Right ventricle myocardium inferior (tissue), 1 donor: Measurements from ENCODE around the gene RFNG. TPM values are rescaled to one million over a fixed set of nuclear protein-coding genes. Genes with fewer than 3 reads are reported as not detected.

Source experiments
- ATAC-seq: fragments of 200-7000 bp; cut with Tn5 transposase; one replicate; pipeline ENCODE4 v1.9.1; 2020; ENCODE audit warnings: mild to moderate bottlenecking, moderate library complexity
- DNase-seq: peaks from one replicate; pipeline ENCODE4 v3.0.0; 2021; ENCODE audit errors: missing footprints
- intact Hi-C: fragments of 100-400 bp; cut with DNase I; formaldehyde crosslinking; loops from one replicate; pipeline ENCODE4 v1.11.0; 2022
- total RNA-seq: library from RNA; stranded (reverse); fragmentation: NEBNext Ultra II Directional; extraction: Animal tissue kit (Norgen Biotek cat#: 25700); gene quantifications from one replicate; pipeline ENCODE4 v1.2.1, GENCODE V29; 2021
- donor health status: DM: no; HTN: yes; CAD: no; lungs with severe emphysema.

RFNG gene
- total RNA-seq, 1 donor from 2014 or later = 19.3 TPM

DNA sequence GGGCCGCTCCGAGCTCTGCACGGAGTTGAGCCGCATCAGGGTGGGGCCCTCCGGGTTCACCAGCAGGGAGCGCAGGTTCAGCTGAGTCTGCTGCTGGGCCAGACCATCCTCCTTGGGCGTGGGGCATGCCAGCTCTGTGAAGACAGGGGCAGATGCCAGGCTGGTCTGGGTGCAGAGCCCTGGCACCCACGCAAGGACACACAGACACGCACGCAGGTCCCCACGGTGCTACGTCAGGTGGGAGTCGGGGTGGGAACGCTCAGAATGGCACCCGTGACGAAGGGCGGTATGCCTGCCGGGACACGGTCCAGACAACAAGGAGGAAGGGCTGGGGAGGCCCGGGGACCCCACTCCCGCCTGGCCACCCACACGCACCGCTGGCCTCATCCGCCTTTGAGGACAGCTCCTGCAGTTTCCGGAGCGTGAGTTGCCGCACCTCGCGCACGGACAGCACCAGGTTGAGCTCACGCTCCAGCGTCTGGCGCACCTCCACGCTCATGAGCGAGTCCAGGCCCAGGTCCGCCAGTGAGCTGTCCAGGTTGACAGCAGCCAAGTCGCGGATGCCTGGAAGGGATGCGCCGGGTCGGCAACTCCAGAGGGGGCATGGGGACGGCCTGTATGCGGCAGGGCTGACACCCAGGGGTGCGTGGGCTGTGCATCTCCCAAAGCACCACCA lies 29.3 kb upstream of the RFNG start:
- DNase-seq = no peak
- ATAC-seq = no peak
- intact Hi-C loops = no loop called here

DNA sequence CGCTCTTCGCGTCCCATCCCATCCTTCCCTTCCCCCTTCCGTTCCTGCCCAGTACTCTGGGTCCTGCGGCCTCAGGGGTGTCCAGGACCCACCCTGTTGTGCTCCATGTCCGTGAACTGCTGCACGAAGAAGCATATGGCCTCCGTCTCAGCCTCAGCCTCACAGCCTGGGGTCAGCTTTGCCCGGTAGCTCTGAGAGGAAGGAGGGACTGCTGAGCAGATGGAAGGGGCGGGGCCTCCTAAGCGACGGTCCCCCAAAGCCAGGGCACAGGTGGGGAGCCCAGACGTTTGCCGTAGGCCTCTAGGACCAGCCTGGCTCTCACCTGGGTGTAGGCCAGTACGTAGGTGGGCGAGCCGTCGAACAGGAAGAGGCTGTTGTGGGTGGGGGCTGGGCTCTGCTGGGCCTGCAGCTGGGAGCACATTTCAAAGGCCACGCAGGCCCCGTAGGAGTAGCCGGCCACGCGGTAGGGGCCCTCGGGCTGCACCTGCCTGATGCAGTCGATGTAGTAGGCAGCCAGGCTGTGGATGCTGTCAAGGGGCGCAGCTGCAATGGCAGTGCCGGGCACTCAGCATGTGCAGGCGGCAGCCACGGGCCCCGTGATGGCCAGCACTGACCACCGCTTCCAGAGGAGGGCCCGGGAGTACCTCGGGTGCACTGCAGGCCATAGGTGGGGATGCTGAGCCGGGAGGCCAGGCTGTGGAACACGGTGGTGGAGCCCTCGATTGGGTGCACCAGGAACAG lies 28.6 kb upstream of the RFNG start:
- DNase-seq = no peak
- no peak for ATAC-seq
- intact Hi-C loops = no loop called here

DNA sequence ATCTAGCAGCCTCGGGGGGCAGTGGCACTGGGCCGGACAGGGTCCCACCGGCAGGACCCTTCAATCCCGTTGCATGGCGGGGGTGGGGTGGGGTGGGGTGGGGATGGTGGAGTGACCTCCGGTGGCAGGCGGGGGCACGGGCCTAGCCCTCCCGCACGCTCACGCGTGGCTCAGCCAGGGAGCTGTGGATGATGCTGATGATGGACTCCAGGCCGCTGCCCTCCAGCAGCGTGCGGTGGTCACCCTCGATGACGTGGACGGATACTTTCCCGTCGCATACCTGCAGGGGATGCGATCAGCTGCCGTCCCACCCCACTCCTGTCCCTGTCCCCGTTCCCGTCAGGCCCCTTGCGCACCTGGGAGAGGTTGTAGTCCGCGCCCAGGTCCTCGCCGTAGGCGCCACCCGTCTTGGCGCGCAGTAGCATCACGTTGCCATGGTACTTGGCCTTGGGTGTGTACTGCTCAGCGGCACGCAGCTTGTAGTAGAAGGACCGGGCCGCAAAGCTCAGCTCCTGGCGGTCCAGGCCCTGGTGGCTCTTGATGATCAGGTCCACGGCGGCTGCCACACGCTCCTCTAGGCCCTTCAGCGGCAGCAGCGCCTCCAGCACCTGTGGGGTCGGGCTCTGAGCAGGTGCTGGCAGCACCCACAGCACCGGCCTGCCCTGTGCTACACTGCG lies 27.5 kb upstream of the RFNG start:
- no peak for DNase-seq
- ATAC-seq = no peak
- intact Hi-C loops = no loop called here

DNA sequence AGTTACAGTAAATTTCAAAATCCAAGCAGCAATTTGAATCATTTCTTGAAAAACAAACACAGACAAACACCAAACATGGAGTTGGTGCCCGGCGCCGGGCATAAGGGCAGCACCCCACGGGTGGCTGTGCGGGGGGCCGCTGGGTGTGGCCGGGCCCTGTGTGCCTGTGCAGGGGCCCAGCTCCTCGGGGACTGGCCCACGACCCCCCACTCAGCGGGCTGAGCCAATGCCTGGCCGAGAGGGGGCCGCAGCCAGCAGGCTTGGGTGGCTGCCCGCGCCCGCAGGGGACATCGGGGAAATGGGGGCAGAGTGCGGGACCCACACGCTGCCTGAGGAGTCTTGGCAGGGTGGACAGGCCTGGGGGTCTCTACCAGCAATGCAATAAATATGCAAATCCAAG lies 26.8 kb upstream of the RFNG start:
- no peak for ATAC-seq
- no peak for DNase-seq
- intact Hi-C loops = no loop called here

DNA sequence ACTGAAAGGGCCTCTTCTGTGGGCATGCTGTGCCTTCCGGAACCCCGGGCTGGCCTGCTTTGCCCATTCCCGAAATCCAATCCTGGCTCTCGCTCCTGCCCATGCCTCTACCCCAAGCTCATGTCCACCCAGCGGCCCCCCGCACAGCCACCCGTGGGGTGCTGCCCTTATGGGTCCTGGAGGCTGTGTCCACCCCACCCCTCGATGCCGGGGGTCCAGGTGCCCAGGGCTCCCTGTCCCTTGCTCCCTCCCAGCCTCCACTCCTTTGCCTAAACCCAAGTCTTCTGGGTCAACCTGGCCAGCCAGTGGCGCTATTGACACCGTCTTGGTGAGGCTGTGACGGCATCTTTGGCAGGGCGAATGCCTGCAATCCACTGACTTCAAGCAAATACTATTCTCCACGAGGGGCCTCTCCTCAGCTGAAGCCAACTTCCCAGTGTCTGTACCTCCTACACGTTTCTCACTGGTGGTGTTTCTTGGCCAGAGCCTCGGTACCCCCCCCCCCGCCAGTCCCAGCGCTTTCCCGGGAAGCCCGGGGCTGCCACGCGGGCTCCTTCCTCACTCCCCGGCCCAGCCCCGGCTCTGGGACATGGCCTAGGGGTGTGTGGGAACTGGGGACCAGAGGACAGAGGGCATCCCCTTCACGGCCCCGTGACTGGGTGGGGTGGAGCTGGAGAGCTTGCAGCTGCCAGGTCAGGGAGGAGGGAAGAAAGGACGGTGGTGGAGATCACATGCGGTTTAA lies 26.2 kb upstream of the RFNG start:
- intact Hi-C loops = no loop called here
- ATAC-seq (peak; percentile 40), DNase-seq (no peak)

DNA sequence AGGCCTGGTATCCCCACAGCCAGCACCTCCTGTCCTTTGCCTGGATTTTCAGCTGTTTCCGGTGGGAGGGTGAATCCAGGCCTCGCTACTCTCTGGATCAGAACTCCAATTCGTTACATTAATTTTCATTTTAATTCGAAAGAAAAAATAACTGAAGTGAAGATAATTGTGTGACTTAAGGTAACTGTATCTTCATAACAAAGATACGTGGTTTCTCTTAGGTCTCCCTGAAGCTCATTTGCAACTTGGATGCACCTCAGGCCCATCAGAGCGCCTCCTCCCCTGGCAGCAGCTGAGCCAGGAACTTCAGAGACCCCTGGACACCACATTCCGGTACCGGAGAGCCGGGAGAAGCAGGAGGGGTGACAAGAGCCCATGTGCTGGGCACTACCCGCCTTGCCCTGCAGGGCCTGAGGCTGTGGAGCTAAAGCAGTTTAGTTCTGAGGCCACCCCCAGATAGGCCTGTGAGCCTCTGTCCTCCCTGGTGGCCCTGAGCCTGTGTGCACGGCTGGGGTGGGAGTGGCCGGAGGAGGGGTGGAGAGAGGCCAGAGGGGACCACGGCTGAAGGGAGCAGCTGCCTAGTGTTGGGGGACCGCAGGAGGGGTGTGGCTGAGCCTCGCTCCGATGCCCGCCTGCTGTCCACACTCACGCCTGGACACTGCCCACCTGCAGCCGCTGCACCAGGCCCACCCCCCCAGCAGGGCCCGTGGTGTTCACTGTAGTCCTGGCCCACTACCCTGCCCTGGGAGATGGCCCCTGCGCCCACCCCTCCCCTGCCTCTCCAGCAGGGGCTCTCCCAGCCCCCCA lies 25.4 kb upstream of the RFNG start:
- peak; percentile 48 for ATAC-seq
- intact Hi-C loops = no loop called here
- DNase-seq = no peak

DNA sequence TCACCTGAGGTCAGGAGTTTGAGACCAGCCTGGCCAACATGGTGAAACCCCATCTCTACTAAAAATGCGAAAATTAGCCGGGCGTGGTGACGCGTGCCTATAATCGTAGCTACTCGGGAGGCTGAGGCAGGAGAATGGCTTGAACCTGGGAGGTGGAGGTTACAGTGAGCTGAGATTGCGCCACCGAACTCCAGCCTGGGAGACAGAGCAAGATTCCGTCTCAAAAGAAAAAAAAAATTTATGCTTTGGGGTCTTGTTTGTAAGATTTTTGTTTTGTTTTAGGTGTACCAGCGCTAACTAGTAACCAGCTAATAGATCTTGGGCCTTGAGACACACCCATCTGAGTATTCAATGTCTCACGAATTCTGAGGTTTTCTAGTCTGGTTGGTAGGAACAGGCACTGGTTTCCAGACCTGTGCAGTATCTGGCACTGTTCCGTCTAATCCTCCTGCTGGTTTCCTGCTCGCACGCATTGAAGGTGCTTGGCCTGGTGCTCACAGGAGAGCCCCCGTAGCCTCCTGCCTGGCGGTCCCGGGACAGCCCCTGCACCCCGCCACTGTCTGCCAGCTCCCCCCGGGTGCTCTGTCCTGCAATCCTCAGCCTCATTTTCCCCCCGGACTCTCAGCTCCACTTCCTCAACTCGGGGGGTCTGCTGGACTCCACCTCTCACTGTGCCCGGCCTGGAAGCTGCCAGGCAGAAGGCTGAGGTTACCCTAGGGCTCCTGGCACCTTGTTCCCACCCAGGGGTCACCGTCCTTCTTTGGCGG lies 24.6 kb upstream of the RFNG start:
- ATAC-seq = no peak

DNA sequence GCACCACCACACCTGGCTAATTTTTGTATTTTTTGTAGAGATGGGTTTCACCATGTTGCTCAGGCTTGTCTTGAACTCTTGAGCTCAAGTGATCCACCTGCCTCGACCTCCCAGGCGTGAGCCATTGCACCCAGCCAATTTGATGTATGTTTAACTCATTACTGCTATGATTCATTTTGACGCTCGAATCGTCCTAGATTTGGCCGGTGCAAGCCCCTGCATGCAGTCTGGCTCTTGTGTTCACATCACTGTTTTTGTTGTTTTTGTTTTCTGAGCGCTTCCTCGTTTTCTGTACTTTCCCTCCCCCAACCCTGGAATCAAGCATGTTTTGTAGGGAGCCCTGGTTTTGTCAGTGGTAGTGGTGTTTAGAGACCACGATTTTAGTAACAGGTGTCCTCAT lies 21.8 kb upstream of the RFNG start:
- DNase-seq (no peak), ATAC-seq (no peak)
- intact Hi-C loops = no loop called here

More for the DNA sequence above, 24.6 kb upstream of the RFNG start:
- no peak for DNase-seq
- intact Hi-C loops = no loop called here

DNA sequence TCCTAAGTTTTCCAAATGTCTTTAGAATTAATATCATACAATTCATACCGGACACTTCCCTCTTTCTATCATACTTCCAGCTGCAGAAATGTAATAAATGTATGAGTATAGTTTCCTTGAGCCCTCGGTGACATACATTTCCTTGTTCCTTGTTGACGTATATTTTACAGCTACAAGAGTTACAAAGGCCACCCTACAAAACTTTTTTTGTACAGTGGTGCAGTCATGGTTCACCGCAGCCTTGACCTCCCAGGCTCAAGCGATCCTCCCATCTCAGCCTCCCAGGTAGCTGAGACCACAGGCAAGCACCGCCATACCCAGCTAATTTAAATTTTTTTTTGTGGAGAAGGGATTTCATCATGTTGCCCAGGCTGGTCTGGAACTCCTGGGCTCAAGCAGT lies 21.2 kb upstream of the RFNG start:
- no peak for DNase-seq

DNA sequence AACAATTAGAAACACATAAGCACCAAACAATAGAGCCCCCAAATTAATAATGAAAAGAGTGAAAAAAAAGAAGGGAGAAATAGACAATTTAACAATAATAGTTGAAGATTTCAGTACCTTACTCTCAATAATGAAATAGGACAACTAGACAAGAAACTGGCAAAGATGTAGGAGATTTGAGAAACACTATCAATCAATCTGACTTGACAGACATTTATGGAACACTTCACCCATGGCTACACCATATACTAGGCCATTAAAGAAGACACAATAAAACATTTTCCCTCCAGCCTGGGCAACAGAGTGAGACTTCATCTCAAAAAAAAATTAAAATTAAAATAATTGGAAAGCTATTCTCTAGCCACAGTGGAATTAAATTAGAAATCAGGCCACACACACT lies 19.0 kb upstream of the RFNG start:
- intact Hi-C loops = no loop called here
- ATAC-seq (no peak), DNase-seq (no peak)

More for the DNA sequence above, 21.2 kb upstream of the RFNG start:
- intact Hi-C loops = no loop called here
- ATAC-seq = no peak

DNA sequence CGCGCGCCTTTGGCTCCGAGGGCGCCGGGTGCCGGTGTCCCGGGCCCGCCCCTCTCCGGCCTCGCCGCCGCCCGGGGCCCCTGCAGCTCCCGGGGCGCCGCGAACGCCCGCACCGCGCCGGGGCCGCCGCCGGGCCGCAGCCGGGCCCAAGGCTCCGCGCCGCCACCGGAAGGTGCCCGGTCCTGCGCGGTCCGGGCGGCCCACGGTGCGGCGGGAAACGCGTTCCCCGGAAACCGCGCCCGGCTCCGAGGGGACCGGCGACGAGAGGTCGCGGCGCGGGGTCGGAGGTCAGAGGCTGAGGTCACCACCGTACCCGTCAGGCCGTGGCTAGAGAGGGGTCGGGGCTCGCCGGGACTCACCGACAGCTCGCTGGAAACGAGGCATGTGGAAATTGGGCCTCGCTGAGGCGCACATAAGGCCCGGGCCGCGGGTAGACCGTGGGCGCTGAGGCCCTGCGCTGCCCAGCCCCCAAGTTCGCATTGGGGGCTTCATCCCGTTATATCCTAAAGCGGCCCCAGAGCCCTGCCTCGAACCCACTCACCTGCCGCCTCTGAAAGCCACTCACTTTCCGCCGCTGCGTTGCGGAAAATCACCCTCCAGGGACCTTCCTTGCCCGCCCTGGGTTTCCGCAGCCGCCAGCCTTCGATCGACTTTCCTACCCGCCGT lies 14.2 kb upstream of the RFNG start, which contains the start of gene DUS1L:
Gene DUS1L, minus strand, starts transcription at position 167 of the 666 bp plus-strand sequence. CDS start 745 bp downstream, outside the sequence.
- intact Hi-C loops = no loop called here

DNA sequence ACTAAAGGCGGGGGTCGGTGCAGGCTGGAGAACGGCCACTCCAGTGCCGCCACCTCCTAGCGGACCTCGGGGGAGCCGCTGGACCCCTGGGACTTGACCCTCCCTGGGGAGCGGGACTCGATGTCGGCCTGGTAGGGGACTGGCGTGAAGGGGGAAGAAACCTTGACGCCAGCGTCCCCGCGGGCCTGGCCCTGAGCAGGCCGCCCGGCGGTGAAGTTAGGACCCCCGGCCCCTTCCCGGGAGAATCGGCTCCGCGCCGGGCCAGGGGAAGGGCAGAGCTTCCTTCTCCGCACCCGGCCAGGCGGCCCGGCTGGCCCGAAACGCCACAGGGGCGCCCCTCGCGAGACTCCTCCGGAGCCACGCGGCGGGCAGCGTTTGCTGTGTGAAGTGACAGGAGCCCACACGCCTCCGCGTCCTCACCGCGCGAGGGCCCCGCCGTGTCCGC lies 13.6 kb upstream of the RFNG start:
- intact Hi-C loops = no loop called here
- DNase-seq = peak; percentile 62
- ATAC-seq = no peak

More for the DNA sequence above, 14.2 kb upstream of the RFNG start, which contains the start of gene DUS1L:
- ATAC-seq (peak; percentile 88), DNase-seq (peak; percentile 86)

DNA sequence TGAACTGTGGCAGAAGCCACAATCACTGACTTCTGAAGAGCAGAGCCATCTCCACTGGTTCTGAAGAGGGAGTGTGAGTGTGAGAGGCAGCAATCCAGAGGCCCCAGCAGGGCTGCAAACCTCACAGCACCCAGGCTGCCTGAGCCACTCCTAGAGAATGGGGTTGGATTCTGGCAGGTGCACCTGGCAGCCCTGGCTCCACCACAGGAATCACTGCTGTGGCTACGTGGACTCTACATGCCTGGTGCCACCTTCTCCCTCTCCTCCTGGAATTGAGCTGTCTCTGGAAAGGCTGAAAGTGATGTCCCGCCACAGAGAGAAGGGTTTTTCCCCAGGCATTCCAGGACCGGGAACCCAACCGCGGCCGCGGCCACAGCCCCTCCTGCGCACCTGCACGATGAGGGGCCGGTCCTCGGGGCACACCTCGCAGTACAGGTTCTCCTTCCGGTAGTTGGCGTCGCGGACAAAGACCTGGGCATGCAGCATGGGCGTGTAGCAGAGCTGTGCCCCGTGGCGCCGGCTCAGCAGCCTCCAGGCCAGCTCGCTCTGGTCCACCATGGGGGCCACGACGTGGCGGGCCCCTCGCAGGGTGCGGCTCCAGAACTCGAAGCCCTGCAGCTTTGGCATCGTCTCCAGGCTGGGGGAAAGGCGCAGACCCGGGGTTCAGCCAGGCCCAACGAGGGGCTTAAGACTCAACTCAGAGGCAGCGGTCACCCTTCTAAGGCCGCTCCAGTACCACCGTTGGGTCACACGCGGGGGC lies 13.0 kb upstream of the RFNG start:
- DNase-seq (peak; percentile 60), ATAC-seq (no peak)
- intact Hi-C loops = no loop called here

DNA sequence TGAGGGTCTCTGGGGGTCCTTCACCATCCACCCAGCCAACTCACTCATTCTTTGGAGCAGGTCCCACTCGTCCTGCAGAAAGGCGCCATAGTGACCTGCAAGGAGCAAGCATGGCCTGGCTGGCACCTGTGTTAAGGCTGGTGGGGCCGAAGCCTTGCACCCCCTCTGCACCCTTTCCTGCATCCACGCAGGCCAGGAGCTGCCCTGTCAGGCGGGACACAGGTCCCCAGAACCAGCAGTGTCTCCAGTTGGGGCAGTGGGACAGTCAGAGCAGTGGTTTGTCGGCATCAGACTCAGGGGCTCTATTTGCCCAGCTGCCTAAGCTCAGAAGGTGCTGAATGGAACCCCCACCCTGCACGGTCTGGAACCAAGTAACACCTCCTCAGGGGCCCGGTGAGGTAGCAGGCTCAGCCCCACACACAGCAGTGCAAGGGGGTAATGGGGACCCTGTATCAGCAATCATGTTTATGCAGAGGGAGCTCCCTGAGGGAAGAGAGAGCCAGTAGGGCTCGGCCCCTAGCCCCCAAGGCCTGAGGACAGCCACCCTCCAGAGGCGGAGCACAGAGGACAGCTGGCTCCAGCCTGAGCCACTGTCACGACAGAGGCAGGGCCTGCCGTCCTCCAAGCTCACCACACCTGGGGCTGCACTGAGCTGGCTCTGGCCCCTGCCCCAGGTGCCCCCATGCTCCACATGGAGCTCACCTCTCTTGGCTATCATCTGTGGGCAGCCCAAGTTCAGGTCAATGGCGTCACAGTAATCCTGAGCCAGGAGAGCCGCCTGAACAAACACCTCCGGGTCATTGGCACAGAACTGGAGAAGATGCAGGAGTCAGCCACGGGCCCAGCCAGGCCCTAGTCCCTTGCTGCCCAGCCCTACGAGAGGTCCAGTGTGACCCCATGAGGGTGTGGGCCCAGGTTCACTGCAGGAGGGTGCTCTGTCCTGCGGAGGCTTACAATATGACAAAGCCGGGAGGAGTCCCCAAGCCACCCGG lies 12.1 kb upstream of the RFNG start:
- intact Hi-C loops = no loop called here
- ATAC-seq = no peak
- DNase-seq = peak; percentile 58

DNA sequence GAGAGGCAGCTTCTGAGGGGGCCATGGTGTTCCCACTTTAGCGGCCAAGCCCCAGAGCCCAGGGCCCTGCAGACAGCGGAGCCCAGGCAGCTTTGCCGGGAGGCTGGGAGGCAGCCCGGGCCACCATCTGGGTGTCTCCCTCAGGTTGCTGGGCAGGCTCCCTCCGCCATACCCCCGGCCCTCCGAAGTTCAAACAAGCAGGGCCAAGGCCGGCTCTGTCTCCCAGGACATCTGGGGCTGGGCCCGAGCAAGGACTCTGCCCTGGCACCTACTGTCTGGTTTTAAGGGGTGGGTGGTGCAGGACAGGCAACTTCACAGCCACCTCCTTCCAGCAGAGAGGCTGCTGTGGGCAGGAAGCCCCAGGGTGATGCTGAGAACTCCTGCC lies 11.4 kb upstream of the RFNG start:
- peak; percentile 61 for DNase-seq
- ATAC-seq = no peak
- intact Hi-C loops = no loop called here
